HG03060 (cell line): ENCODE results near the gene BGN.

Source experiments
- ATAC-seq: cut with Tn5 transposase; IDR thresholded peaks from one replicate; pipeline ENCODE4 v1.9.1; 2021; ENCODE audit warnings: low read depth, moderate number of reproducible peaks; ENCODE audit not compliant: unreplicated experiment

BGN gene

GRCh38 chrX:153501530-153501929 lies 6.8 kb downstream of the BGN start:
- ATAC-seq, result no peak

- no peak for ATAC-seq
Measured at GRCh38 chrX:153502131-153502530, 7.4 kb downstream of the BGN start.

- no peak for ATAC-seq
Measured at GRCh38 chrX:153502796-153503195, 8.0 kb downstream of the BGN start.

- ATAC-seq, result no peak
Measured at GRCh38 chrX:153504445-153505016, 9.8 kb downstream of the BGN start.

GRCh38 chrX:153505361-153505760 lies 10.6 kb downstream of the BGN start:
- ATAC-seq, result no peak

GRCh38 chrX:153507484-153508178 lies 12.9 kb downstream of the BGN start:
- ATAC-seq, result no peak

- ATAC-seq, result no peak
Measured at GRCh38 chrX:153509592-153509991, 14.8 kb downstream of the BGN start.

GRCh38 chrX:153510383-153510782 lies 15.6 kb downstream of the BGN start:
- ATAC-seq, result no peak

GRCh38 chrX:153511784-153512500 lies 17.2 kb downstream of the BGN start:
- no peak for ATAC-seq

- no peak for ATAC-seq
Measured at GRCh38 chrX:153512501-153512893, 17.7 kb downstream of the BGN start.

GRCh38 chrX:153513265-153513664 lies 18.5 kb downstream of the BGN start:
- no peak for ATAC-seq

GRCh38 chrX:153514259-153514658 lies 19.5 kb downstream of the BGN start:
- ATAC-seq, result no peak

GRCh38 chrX:153515435-153515834 lies 20.7 kb downstream of the BGN start:
- ATAC-seq, result no peak

- no peak for ATAC-seq
Measured at GRCh38 chrX:153516073-153516472, 21.3 kb downstream of the BGN start.

GRCh38 chrX:153517423-153517822 lies 22.6 kb downstream of the BGN start, which contains the start of gene ATP2B3:
Gene ATP2B3, plus strand, starts transcription at chrX:153517642. Its CDS starts 18,606 bp downstream, at chrX:153536248.
- no peak for ATAC-seq

GRCh38 chrX:153517946-153518834 lies 23.4 kb downstream of the BGN start:
- ATAC-seq, result no peak

GRCh38 chrX:153519569-153520286 lies 24.9 kb downstream of the BGN start:
- no peak for ATAC-seq

GRCh38 chrX:153520287-153520917 lies 25.6 kb downstream of the BGN start:
- ATAC-seq, result no peak

GRCh38 chrX:153521034-153521433 lies 26.3 kb downstream of the BGN start:
- no peak for ATAC-seq

GRCh38 chrX:153522259-153522658 lies 27.5 kb downstream of the BGN start:
- ATAC-seq, result no peak
